Measurements from ENCODE around the gene PAFAH1B2.

Gene PAFAH1B2, protein sequence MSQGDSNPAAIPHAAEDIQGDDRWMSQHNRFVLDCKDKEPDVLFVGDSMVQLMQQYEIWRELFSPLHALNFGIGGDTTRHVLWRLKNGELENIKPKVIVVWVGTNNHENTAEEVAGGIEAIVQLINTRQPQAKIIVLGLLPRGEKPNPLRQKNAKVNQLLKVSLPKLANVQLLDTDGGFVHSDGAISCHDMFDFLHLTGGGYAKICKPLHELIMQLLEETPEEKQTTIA

GRCh38 chr11:117143871-117144476 lies at the start of gene PAFAH1B2:
TSS of gene PAFAH1B2 (plus strand) at chr11:117144287. CDS start at chr11:117152448, 8,161 bp downstream.
- TF ChIP-seq, protein P1, sequence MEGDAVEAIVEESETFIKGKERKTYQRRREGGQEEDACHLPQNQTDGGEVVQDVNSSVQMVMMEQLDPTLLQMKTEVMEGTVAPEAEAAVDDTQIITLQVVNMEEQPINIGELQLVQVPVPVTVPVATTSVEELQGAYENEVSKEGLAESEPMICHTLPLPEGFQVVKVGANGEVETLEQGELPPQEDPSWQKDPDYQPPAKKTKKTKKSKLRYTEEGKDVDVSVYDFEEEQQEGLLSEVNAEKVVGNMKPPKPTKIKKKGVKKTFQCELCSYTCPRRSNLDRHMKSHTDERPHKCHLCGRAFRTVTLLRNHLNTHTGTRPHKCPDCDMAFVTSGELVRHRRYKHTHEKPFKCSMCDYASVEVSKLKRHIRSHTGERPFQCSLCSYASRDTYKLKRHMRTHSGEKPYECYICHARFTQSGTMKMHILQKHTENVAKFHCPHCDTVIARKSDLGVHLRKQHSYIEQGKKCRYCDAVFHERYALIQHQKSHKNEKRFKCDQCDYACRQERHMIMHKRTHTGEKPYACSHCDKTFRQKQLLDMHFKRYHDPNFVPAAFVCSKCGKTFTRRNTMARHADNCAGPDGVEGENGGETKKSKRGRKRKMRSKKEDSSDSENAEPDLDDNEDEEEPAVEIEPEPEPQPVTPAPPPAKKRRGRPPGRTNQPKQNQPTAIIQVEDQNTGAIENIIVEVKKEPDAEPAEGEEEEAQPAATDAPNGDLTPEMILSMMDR (IDR thresholded peaks at IDR 0.05; ENCODE audit: low read depth, low read length) = no peak
- DNase-seq = peak; percentile 97

DNA sequence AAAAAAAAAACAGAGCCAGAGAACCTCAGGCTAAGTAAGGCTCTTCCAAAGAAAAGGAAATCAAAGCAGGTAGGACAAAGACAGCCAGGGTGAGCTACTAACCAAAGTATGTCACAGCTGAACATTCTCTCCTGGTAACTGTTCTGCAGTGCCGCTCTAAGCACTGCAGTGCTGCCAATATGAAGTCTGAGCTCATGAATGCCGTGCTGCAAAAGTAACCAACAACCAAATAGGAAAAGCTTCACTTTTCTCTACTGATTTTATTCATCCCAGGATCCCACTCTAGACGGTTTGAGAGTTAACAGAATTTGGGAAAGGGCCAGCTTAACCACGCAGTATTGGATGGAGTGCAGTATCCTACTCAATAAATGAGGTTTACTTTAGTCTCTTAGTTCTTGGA lies 49.3 kb upstream of the PAFAH1B2 start:
- no peaks in the 10 kb centered on the region for H3K9me3 ChIP-seq (ENCODE audit: severe bottlenecking)
- TF ChIP-seq, protein P1 (IDR thresholded peaks at IDR 0.05; ENCODE audit: low read depth, low read length) = no peak
- H3K4me3 ChIP-seq (ENCODE audit: low read depth, low read length) = no peak overlapping the region
- 0 out of 2 replicates have a peak, but pooled peaks cover 2% of the 10 kb centered on the region for H3K36me3 ChIP-seq
- no peak for DNase-seq
- H3K27ac ChIP-seq = no peak overlapping the region
- no peaks in the 10 kb centered on the region for H3K27me3 ChIP-seq (ENCODE audit: insufficient read depth, low read depth, severe bottlenecking)

More at GRCh38 chr11:117143871-117144476, at the start of gene PAFAH1B2:
- Histone ChIP-seq H3K27ac (peak within 1 kb of the TSS; percentile 94), H3K9me3 (ENCODE audit: severe bottlenecking) (no peaks in the 10 kb centered on the region), H3K4me3 (ENCODE audit: low read depth, low read length) (peak within 1 kb of the TSS; percentile 95), H3K27me3 (ENCODE audit: insufficient read depth, low read depth, severe bottlenecking) (no peaks in the 10 kb centered on the region), H3K36me3 (peaks cover 31% of the 10 kb centered on the region)

GRCh38 chr11:117095284-117096161 lies 48.6 kb upstream of the PAFAH1B2 start:
- TF ChIP-seq, protein P1 (IDR thresholded peaks at IDR 0.05; ENCODE audit: low read depth, low read length) = no peak
- H3K27me3 ChIP-seq (ENCODE audit: insufficient read depth, low read depth, severe bottlenecking) = no peaks in the 10 kb centered on the region
- no peaks in the 10 kb centered on the region for H3K36me3 ChIP-seq
- no peak overlapping the region for H3K4me3 ChIP-seq (ENCODE audit: low read depth, low read length)
- H3K27ac ChIP-seq = no peak overlapping the region
- no peaks in the 10 kb centered on the region for H3K9me3 ChIP-seq (ENCODE audit: severe bottlenecking)
- DNase-seq = no peak

- H3K36me3 ChIP-seq = no peaks in the 10 kb centered on the region
- H3K4me3 ChIP-seq (ENCODE audit: low read depth, low read length) = peak overlapping the region; percentile 85; the same call in 1 of the 2 replicates
- peak; percentile 39 for DNase-seq
- H3K27me3 ChIP-seq (ENCODE audit: insufficient read depth, low read depth, severe bottlenecking) = no peaks in the 10 kb centered on the region
- TF ChIP-seq, protein P1 (IDR thresholded peaks at IDR 0.05; ENCODE audit: low read depth, low read length) = peak; percentile 24; the same call in 1 of the 2 replicates
- H3K27ac ChIP-seq = no peak overlapping the region
- H3K9me3 ChIP-seq (ENCODE audit: severe bottlenecking) = no peaks in the 10 kb centered on the region
Measured at GRCh38 chr11:117096201-117096991, 47.7 kb upstream of the PAFAH1B2 start.

DNA sequence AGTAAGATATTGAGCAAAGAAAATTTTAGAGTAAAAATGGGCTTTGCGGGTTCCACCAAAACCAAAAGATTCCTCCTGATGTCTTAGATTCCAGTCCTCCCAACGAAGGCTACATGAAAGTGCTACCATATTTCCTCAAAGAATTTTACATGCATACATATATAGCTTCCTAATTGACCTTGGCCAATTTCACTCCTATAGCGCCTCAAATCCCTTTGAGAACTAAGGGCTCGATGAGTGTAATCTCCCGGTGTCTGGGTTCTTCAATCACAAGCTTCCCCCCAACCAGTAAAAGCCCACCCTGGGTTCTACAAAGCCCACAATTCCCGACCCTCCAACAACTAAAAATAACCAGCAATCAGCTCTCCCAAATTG lies 47.1 kb upstream of the PAFAH1B2 start:
- no peak overlapping the region for H3K27ac ChIP-seq
- H3K36me3 ChIP-seq = no peaks in the 10 kb centered on the region
- H3K4me3 ChIP-seq (ENCODE audit: low read depth, low read length) = peak overlapping the region; percentile 85
- H3K9me3 ChIP-seq (ENCODE audit: severe bottlenecking) = no peaks in the 10 kb centered on the region
- H3K27me3 ChIP-seq (ENCODE audit: insufficient read depth, low read depth, severe bottlenecking) = no peaks in the 10 kb centered on the region
- no peak for DNase-seq
- TF ChIP-seq, protein P1 (IDR thresholded peaks at IDR 0.05; ENCODE audit: low read depth, low read length) = no peak
